DMS153 treated with DMSO at 0.1 percent for 48 hours (cell line): ENCODE results near the gene CRTC2.

Source experiments
- DNase-seq: peaks from one replicate; lab custom pipeline; 2025; ENCODE audit not compliant: unreplicated experiment; lab: John Stamatoyannopoulos, UW

Gene CRTC2

GRCh38 chr1:153951183-153951582, 7.2 kb downstream of the CRTC2 start:
- DNase-seq, result no peak

GRCh38 chr1:153946622-153947241, 11.7 kb downstream of the CRTC2 start, which contains the start of gene DENND4B:
Gene DENND4B, minus strand, starts transcription at chr1:153946718. Its CDS starts 2,344 bp downstream, at chr1:153944374.
- peak; percentile 85 for DNase-seq

- DNase-seq, result peak; percentile 37
Observed at GRCh38 chr1:153945795-153946621, 12.4 kb downstream of the CRTC2 start.

- no peak for DNase-seq
Observed at GRCh38 chr1:153945131-153945794, 13.1 kb downstream of the CRTC2 start.

- no peak for DNase-seq
Observed at GRCh38 chr1:153944827-153945117, 13.6 kb downstream of the CRTC2 start.

GRCh38 chr1:153944005-153944826, 14.2 kb downstream of the CRTC2 start:
- DNase-seq, result no peak

- no peak for DNase-seq
Observed at GRCh38 chr1:153942766-153943549, 15.5 kb downstream of the CRTC2 start.

GRCh38 chr1:153941826-153942725, 16.3 kb downstream of the CRTC2 start:
- DNase-seq, result no peak

GRCh38 chr1:153940756-153941155, 17.7 kb downstream of the CRTC2 start:
- DNase-seq, result no peak

GRCh38 chr1:153939476-153939875, 18.9 kb downstream of the CRTC2 start:
- DNase-seq, result no peak

GRCh38 chr1:153938996-153939395, 19.4 kb downstream of the CRTC2 start:
- DNase-seq, result no peak

- no peak for DNase-seq
Observed at GRCh38 chr1:153937331-153937730, 21.1 kb downstream of the CRTC2 start.

GRCh38 chr1:153936011-153936802, 22.2 kb downstream of the CRTC2 start:
- no peak for DNase-seq

- DNase-seq, result no peak
Observed at GRCh38 chr1:153934746-153935145, 23.7 kb downstream of the CRTC2 start.

GRCh38 chr1:153933955-153934354, 24.5 kb downstream of the CRTC2 start:
- no peak for DNase-seq

GRCh38 chr1:153933430-153933829, 25.0 kb downstream of the CRTC2 start:
- DNase-seq, result no peak

- no peak for DNase-seq
Observed at GRCh38 chr1:153932156-153933131, 26.0 kb downstream of the CRTC2 start.
